ENCODE data around the gene PLXNA3.

Gene PLXNA3

DNA sequence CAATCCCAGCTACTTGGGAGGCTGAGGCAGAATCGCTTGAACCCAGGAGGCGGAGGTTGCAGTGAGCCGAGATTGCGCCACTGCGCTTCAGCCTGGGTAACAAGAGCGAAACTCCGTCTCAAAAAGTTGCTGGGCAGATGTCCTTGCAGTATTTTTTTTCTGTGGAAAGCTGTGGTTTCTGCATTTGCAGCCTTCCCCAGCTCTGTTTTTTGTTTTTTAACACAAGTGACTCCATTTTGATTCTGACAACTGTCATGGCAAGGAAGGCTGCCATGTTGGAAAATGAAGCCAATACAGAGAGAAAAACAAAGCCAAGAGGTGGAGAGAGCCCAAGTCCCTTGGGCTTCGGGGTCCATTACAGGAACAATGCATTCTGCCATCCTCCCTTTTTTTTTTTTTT lies 44.0 kb downstream of the PLXNA3 start:
- DNase-seq (ENCODE audit: low spot score): no peak

DNA sequence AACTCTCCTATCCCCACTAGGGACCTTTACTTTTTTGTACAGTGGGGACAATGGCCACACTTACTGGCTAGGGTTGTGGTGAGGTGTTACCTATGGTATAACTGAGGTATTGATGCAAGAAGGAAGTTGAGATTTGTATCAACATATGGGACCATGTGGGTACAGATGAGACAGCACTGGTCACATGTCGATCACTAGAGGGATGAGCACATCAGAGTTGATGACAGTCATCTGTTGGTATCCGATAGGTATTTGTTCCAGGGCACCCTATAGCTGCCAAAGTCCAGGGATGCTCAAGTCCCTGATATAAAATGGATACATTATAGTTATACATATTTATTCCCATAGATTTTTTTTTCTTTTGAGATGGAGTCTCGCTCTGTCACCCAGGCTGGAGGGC lies 44.9 kb downstream of the PLXNA3 start:
- DNase-seq (ENCODE audit: low spot score): no peak

DNA sequence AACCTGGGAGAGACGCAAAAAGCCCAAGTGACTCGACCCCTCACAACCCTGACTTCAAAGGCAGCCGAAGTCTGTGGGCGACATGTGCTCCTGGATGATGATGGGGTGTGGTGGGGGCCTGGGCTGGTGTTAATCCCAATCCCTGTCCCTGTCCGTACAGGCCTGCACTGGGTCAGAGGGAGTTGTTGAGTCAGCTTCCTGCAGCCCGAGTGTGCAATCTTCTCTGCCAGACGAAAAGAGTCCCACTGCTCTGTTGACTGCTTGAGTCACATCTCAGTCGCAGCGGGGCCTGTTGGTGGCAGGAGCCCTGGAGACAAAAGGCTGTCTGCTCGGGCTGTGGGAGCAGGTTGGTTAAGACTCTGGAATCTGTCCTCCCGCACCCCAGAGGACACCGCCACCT lies 47.7 kb downstream of the PLXNA3 start:
- no peak for DNase-seq (ENCODE audit: low spot score)

DNA sequence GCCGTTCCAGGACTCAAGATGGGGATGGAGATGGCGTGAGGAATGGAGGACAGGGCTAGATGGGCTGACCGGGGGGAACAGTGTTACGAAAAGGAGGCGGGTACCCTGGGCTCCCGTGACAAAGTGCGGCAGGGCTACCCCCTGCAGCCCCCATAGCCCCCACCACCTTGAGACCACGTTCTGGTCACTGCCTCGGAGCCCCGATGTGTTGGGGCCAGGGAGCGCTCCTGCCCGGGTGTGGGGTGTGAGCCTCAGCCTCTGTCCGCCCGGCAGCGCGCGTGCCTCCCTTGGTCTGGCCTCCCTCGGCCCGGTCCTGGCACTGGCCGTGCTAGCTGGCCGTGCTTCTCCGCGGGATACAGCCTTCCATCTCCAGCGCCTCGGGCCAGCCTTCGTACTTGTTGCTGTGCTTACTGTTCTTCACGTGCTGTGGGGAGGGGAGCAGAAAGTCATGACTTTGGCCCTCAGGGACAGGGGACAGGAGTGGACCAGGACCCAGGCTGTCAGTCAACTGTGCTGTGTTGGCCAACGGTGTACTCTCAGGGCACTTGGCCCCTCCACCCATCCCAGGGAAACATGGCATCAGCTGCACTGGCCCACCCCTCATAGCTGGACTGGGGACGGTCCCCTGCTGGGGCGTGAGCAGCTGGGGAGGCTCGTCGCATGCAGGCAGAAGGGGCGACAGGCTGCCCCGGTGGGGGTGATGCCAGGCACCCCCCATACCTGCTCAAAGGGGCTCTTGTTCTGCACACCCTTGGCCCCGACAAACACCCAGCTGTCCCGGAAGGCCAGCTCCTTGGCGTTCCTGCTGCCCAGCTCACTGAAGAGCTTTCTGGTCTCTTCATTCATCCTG lies 48.6 kb downstream of the PLXNA3 start:
- no peak for DNase-seq (ENCODE audit: low spot score)

DNA sequence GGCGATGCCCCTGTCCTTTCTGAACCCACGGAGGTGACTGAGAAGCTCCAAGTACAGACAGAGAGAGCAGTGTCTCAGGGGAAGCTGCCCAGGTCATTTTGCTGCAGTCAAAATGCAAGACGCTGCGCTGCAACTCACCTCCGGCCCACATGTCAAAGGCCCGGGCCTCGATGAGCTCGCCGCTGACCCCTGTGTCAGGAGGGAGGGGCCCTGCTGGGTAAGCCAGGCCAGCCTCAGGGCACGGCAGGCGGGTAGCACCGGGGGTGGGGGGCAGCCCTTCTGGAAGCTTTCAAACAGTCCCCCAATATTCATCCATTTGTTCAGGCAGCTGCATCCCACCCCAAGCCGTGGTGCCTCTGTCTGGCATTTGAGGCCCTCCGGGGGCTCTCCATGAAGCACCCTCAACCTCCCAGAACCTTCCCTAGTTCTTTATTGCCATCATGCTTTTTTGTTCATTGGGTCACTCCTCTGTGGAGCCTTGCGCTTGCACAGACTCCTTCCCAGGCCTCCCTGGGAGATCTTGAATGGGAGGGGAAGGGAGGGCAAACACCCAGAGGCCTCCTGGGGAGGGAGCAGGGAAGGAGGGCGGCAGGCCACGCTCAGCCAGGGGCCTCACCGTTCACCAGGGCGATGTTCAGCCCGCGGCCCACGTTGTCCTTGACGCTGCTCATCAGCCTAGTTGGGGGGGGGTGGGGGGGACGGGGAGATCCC lies 49.7 kb downstream of the PLXNA3 start:
- DNase-seq (ENCODE audit: low spot score): no peak

DNA sequence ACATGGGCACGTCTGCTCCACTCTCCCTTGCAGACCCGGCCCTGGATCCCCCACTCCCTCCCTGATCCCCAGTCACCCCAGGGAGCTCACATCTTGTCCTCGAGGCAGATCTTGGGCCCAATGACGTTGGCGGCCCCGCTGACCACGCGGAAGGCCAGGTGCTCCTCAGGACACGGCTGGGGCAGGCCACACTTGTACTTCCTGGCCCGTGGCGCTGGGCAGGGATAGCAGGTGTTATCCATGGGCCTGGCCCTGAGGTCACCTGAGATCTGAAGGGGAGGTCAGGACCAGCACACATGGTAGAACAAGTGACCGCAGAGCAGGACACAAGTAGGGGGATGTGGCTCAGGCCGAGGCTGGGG lies 50.3 kb downstream of the PLXNA3 start:
- DNase-seq (ENCODE audit: low spot score): no peak

DNA sequence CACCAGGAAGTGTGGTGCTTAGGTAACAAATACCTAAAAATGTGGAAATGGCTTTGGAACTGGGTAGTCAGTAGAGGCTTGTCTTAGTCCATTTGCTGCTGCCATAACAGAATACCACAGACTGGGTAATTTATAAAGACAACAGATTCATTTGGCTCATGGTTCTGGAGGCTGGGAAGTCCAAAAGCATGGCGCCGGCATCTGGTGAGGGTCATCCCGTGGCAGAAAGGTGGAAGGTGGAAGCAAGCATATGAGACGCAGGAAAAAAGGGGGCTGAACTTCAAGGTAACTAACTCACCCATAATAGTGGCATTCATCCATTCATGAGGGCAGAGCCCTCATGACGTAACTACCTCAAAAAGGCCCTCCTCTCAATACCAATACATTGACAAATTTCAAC lies 51.4 kb downstream of the PLXNA3 start:
- DNase-seq (ENCODE audit: low spot score): no peak

DNA sequence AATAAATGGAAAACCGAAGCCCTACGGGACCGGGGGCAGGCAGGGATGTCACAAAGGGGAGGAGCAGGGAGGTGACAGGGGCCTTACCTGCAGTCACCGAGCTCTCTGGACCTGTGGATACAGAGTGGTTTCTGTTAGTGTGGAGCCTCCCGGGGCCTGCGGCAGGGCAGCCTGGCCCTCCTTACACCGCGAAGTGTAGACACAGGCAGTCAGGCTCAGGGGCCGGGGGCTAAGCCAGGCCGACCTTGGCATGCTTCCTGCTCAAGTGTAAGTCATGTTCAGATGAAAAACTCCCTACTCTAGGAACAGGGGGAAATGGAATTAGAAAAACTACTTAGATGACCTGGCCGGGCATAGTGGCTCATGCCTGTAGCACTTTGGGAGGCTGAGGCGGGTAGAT lies 53.7 kb downstream of the PLXNA3 start:
- no peak for DNase-seq (ENCODE audit: low spot score)

DNA sequence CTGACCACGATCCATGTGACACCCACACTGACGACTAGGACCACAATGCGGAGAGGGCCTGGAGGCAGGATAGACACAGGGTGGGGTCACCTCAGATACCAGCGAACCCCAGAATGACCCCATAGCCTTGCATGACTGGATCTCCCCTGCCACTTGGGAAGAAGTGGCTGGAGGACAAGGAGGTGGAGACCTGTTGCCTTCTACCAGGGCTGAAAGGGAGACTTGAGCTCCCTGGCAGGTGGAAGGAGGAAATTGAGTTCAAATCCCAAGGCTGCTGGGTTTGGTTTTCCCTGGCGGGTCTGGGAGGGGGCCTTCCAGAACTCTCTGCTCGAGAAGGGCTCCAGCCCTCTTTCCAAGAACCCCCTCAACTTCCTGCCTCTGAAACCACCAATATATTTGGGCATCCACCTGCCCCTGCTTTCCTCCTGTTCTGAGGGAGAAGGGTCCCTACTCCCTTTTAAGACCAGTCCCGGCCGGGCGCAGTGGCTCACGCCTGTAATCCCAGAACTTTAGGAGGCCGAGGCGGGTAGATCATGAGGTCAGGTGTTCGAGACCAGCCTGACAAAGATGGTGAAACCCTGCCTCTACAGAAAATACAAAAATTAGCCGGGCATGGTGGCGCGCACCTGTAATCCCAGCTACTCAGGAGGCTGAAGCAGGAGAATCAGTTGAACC lies 54.9 kb downstream of the PLXNA3 start:
- DNase-seq (ENCODE audit: low spot score): no peak

DNA sequence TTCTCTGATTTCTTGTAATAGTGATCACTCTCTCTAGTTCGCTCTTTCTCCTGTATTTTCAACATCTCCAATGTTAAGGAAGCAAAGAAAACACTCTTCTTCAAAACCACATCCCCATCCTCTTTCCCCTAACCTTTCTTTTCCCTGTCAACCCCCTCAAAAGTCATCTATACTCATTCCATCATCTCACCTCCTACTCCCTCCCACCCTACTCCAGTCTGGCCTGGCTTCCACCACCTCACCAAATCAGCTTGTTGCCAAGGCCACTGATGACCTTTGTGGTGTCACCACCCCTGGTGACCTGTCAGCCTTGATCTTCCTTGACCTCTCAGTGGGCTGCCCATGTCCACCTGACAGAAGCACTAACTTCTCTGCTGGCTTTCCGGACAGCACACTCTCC lies 55.6 kb downstream of the PLXNA3 start:
- no peak for DNase-seq (ENCODE audit: low spot score)

DNA sequence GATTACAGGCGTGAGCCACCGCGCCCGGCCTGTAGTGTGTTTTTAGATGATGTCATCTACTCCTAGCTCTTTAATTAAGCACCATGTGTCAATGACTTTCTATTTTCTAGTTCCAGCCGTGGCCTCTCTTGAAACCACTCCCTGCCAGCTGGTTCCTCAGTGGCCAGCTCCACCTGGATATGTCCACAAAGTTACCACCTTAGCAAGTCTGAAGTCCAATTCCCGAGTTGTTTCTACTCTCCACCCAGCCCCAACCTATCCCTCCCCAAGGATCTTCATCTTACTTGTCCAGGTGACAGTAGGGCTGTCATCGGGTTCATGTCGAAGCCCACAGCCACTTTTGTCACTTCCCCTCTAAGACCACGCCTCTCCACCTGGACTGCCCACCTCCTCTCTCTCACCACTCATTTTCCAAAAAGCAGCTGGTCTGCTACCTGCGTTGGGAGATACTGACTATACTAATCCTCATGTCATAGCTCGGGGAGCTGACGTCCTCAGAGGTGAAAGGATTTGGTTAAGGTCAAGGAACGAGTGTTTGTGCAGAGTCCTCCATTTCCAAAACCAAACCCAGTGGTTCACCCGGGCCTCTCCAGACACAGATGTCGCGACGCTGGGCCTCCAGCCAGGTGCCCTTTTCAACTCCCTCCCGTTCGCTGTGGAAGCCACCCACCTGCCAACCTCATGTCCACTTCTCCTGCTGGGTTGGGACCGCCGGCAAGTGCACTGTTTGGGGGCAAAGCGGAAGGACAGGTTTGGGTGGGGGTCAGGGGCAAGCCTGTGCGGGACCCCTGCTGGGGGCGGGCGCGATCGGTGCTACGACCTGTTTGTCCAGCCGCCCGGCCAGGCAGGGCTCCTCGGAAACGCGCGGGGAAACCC lies 57.2 kb downstream of the PLXNA3 start:
- no peak for DNase-seq (ENCODE audit: low spot score)

DNA sequence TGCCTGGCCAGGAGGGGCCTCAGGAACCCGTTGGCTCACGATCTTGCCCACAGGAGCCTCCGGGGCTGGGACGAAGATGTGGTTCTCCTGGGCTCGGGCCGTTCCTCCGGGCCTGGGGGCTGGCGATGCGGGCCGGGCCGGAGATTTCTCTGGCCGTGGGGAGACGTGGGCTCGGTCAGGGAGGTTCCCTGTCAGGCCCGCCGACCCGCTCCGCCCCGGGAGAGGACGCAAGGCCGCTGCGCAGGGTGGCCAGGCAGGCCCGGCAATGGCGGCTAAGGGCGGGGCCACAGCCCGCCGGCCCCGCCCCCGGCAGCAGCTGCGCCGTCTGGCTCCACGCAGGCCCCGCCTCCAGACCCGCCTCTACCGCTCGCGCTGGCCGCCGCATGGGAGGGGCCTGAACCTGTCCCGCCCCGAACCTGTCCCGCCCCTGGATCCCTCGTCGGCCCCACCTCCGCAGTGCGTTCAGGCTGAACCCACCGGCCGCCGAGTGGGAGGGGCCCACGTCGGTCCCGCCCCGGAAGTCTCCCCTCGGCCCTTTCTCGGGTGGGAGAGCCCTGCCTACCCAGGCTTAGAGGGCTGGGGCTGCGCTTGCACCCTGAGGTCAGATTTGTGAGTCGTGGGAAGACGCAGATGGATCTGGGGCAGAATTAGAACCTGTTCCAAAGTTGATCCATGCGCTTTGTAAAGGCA lies 58.0 kb downstream of the PLXNA3 start, which contains the start of gene FAM3A:
Gene FAM3A, minus strand, starts transcription at position 267 of the 690 bp plus-strand sequence. CDS start 460 bp downstream, outside the sequence.
- DNase-seq (ENCODE audit: low spot score): peak; percentile 85

DNA sequence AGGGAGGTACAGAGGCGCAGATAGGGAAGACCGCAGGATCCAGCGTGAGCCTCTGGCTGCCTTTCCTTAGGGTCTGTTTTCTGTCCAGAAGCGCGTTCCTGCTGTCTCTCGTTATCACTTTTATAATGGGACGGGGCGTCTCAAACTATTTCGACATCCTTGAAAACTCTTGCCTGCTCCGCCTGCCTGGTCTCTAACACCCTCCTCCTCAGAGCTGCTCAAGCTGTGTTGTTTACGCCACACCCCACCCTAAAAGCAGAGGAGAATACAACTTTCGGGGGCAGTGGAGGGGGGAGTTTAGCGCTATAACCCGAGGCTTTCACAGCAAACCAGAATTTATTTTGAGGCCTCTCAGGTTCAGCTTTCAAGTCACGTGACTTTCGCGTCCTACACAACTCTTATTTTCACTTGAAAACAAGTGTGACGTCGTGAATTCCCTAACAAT lies 58.6 kb downstream of the PLXNA3 start:
- DNase-seq (ENCODE audit: low spot score): no peak

DNA sequence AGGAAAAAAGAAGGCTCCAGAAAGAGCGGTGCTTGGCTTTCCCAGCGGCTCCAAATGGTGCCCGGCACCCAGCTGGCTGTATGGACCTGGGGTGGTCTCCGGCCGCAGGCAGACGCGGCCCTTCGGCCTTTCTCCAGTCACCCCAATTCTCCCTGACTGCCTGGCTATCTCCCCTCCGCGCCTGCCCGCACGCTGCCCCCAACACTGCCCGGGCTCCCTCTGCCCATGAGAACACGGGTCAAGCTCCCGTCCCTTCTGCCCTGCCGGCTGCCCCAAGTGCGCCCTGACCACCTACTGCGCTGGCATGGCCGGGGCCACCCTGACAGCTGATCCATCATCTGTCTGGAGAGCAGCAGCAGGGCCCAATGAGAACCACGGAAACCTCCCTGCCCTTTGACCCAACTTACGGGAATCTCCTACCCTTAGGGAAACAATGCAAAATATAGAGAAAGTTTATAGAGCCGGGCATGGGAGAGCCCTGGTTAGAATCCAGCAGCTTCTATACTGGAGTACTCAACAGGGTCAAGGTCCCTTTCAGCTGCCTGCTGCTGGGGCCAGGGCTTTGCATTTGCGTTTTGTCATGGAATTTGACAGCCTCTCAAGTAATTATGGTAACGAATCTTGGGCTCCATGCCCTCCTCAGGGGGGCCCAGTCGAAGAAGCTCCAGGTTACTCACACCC lies 59.2 kb downstream of the PLXNA3 start:
- no peak for DNase-seq (ENCODE audit: low spot score)

DNA sequence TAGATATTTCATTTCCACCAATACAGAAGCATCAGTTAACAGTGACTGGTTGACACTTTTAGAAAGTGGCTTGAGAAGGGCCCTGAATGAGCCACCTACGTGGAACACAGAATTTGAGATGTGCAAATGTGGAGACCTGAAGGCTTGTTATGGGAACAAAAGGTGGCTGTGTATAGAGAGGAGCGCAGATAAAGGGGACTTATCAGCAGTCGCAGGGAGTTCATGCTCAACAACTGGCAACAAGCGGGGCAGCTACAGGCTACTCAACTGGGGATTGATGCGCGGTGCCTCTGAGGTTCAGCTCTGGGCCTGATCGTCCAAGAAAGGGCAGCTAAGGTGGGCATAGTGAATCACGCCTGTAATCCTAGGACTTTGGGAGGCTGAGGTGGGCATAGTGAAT lies 61.3 kb downstream of the PLXNA3 start:
- DNase-seq (ENCODE audit: low spot score): no peak

DNA sequence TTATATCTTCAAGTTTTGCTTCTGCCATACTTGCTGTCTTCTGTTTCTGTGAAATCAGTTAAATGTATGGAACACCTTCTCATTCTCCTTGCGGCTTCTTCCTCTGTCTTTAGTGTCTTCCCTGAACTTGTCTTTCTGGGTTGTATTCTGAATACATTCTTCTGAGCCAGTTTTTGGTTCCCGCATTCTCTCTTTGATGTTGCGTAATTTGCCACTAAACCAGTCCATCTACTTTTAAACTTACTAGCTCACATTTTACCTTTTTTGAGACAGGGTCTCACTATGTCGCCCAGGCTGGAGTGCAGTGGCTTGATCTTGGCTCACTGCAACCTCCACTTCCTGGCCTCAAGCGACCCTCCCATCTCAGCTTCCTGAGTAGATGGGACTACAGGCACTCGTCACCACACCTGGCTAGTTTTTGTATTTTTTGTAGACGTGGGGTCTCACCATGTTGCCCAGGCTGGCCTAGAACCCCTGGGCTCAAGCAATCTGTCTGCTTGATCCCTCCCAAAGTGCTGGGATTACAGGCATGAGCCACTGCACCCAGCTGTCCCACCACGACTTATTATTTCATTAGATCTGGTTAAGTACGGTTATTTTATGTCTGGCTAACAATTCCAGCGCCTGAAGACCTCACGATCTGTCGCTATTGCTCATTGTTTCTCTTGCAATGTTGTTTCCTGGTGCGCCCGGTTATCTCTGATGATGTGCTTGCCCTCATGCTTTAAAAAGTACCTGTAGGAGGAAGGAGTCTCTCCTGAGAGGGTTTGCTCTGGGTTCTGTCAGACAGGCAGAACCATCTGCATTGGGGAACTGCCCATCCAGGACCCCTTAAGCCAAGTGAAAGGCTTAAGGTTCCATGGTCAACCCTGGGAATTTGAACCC lies 67.8 kb downstream of the PLXNA3 start:
- DNase-seq (ENCODE audit: low spot score): no peak

DNA sequence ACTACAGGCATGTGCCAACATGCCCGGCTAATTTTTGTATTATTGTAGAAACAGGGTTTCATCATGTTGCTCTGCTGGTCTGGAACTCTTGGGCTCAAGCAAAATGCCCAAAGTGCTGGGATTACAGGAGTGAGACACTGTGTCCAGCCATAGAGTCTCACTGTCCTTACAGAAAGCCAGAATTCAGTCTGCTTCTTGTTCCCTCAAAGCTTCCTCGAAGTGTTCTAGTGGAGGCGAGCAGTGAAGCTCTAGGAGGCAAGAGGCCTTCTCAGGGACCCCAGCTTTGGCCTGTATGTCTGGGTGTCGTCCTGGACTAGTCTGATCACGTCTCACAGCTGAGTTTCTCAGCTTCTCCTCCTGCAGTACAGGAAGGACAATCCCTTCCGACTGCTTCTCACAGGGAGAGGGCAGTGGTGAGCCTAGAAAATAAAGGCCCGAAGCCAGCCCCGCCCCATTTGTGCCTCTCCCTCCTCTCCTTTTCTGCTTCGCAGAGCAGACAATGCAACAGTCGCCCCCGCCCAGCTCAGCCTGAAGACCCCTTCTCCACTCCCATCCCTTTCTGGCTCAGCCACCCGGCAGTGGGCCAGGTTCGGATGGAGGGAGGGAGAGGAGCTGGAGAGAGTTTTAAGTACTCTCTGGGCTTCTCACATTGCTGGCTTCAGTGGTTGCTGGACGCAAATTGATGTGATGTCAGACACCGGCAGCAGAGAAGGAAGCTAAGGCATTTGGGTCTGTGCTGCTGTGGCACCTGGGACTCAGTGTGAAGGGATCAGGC lies 69.0 kb downstream of the PLXNA3 start:
- peak; percentile 82 for DNase-seq (ENCODE audit: low spot score)

Data from RKO (cell line).